ENCODE measurements around the gene ZNF44.
"Not testable (repeated sequence)": the region's sequence is repeated elsewhere in the genome, so short reads cannot be mapped to it uniquely, and the experiment has no call there.

ZNF44 gene

DNA sequence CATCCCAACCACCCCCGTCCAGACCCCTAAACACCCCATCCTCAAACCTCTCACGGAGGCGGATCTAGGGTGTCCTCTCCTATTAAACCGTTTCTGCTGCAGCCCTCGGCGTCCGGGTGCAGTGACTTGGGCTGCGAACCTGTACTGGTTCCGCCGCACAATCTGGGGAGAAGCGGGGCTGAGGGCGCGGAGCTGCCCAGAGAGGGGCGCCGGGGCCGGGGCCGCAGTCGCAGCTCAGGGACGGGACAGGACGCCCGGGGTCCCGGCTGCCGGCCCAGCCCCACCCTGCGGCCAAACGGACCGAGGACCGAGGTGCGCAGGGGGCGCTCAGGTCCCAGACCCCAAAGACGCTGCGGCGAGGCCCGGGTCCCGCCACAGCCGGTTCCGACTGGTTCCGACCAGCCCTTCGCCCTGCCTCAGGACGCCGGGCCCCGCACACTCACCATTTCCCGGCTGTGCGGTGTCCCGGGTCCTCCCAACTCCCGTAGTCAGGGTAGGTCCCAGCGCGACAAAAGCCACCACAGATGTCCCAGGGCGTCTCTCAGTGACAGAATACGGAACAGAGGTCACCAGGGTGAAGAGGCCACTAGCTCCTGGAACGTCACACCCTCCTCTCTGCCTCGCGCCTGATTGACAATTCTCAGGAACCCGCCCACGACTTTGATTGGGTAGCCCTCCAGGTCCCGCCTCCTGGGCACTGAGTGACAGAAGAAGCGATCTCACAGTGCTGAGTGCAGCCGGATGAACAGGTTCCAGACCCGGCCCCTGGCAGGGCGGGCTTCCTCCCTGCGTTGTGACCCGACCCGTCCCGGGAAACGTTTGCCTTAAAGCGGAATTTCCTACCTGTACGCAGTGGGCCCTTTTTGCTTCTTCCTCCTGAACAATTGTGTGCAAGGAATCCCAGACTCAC, at the start of gene ZNF44:
Gene ZNF44 (minus strand): TSS at position 635 of the 910 bp plus-strand sequence. CDS start 189 bp downstream, at position 446.
- peak; percentile 96 for ATAC-seq (replicated peaks; ENCODE audit: extremely low read depth, poor library complexity, severe bottlenecking)
- Mint-ChIP-seq H3K36me3 (ENCODE audit: insufficient read depth) (peaks cover 16% of the 10 kb centered on the region), H3K4me1 (peaks cover 34% of the 10 kb centered on the region), H3K27ac (ENCODE audit: low read depth) (peak within 1 kb of the TSS; percentile 98), H3K27me3 (no peaks in the 10 kb centered on the region), H3K9me3 (no peaks in the 10 kb centered on the region), H3K4me3 (peak within 1 kb of the TSS; percentile 99)
- peak; percentile 87 to 95 for DNase-seq (ENCODE audit: low spot score in 2 of 2)

DNA sequence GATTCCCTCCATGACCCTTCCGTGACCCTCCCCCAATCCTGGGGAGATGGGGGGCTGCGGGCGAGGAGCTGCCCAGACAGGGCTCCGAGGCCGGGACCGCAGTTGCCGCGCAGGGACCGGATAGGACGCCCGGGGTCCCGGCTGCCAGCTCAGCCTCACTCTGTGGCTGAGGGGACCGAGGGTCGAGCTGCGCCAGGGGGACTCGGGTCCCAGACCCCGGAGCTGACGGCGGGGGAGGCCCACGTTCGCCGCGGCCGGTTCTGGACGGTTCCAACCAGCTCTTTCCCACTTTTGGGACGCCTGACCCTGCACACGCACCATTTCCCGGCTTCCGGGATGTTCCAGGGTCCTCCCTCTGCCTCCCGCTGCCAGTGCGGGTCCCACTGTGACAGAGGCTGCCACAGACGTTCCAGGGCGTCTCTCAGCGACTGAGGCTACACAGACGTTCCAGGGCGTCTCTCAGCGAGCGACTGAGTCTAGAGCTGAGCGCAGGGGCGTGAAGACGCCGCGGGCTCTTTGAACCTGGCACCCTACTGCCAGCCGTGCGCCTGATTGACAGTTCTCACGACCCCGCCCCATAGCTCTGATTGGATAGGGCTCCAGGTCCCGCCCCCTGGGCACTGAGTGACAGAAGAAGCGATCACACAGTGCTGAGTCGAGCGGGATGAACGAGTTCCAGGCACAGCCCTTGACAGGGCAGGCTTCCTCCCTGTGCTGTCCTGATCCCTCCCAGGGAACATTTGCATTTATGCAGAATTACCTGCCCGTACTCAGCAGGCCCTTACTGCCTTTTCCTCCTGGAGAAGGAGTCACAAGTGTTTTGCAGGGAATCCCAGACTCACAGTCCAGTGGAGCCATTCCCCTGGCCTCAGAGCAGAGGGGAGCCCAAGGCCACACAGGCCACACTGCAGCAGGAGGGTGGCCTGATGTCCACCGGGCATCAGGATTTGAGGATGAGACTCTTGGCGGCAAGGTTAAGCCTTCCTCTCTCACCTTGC, 38.8 kb upstream of the ZNF44 start, which contains the start of gene ZNF563:
Gene ZNF563 (minus strand): TSS at position 472 of the 998 bp plus-strand sequence. CDS start 151 bp downstream, at position 321.
- H3K9me3 Mint-ChIP-seq: no peaks in the 10 kb centered on the region
- ATAC-seq (replicated peaks; ENCODE audit: extremely low read depth, poor library complexity, severe bottlenecking) (peak; percentile 98), DNase-seq (ENCODE audit: low spot score in 2 of 2) (peak; percentile 92 to 96)
- peak within 1 kb of the TSS; percentile 98 for H3K4me3 Mint-ChIP-seq
- no peaks in the 10 kb centered on the region for H3K27me3 Mint-ChIP-seq
- H3K4me1 Mint-ChIP-seq: peaks cover 29% of the 10 kb centered on the region
- peak within 1 kb of the TSS; percentile 98 for H3K27ac Mint-ChIP-seq (ENCODE audit: low read depth)
- peaks cover 3% of the 10 kb centered on the region for H3K36me3 Mint-ChIP-seq (ENCODE audit: insufficient read depth)

DNA sequence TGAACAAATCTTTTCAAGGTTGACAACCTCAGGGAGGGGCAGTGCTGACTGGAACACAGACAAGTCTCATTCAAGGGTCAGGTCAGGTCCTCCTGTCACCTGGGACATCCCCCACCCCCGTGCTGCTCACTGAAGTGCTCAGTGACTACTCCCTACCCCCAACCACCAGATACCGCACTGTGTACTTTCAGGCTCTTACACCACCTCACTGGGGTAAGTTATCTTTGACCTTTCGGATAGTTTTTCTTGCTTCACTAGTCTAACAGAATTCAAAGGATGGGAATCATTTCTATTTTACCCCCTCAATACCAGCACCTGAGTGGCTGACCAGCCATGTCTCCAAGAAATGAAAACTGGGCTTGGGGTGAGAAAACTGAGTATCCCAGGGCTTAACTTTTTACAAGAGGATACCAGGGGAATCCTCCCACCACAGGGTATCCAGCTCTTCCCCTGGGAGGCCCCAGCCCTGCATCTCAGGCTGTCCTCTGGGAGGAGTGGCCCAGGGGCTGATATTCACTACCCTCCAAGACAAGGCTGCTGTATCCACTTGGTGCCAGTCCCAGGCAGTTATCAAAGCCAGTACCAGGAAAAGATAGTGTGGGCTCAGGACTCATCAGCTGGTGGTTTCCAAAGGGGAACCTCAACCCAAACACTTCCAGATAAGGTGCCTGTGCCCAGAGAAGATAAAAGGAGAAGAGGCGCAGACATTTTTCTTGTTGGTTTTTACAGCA, 36.7 kb upstream of the ZNF44 start:
- H3K27ac Mint-ChIP-seq (ENCODE audit: low read depth): peak overlapping the region; percentile 98
- H3K4me3 Mint-ChIP-seq: peak overlapping the region; percentile 98
- H3K4me1 Mint-ChIP-seq: peaks cover 29% of the 10 kb centered on the region
- H3K9me3 Mint-ChIP-seq: no peaks in the 10 kb centered on the region
- no peak for ATAC-seq (replicated peaks; ENCODE audit: extremely low read depth, poor library complexity, severe bottlenecking)
- H3K27me3 Mint-ChIP-seq: no peaks in the 10 kb centered on the region
- DNase-seq (ENCODE audit: low spot score in 2 of 2): no peak
- peaks cover 3% of the 10 kb centered on the region for H3K36me3 Mint-ChIP-seq (ENCODE audit: insufficient read depth)

DNA sequence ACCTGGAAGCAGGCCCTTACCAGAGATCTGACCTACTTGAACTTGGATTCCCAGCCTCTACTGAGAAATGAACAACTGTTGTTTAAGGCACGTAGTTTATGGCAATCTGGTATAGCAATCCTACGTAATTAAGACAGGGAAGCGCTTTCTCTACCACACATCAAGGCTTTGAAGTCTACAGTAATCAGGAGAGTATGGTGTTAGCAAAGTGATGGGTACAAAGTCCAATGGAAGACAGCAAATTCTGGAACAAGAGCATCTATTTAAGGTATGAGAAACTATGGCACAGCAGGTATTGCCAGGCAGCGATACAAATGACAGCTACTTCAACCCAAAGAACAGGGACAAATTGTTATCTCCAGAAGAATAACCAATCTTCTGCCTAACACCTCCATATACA, 35.7 kb upstream of the ZNF44 start:
- ATAC-seq (replicated peaks; ENCODE audit: extremely low read depth, poor library complexity, severe bottlenecking): no peak
- Mint-ChIP-seq H3K4me3 (no peak overlapping the region), H3K27me3 (no peaks in the 10 kb centered on the region), H3K36me3 (ENCODE audit: insufficient read depth) (peaks cover 3% of the 10 kb centered on the region), H3K27ac (ENCODE audit: low read depth) (no peak overlapping the region), H3K4me1 (peaks cover 29% of the 10 kb centered on the region), H3K9me3 (no peaks in the 10 kb centered on the region)
- no peak for DNase-seq (ENCODE audit: low spot score in 2 of 2)

DNA sequence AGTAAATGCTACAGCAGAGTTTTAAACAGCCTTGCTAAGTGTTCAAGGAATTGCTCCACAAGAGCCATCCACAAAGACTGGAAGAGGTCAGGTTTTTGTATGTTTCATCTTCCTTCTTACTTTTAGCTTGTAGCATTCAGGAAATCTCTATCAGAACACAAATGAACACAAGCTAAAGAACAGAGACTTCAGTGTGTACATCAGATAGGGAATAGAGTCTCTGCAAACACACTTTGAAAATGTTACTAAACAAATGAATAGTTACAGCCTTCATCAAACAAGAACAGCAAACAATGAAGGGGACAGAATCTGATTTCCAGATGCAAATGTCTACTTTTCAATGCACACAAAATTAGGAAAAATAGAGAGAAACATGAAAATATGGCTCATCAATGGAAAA, 31.0 kb upstream of the ZNF44 start:
- Mint-ChIP-seq H3K27me3 (no peaks in the 10 kb centered on the region), H3K4me1 (no peaks in the 10 kb centered on the region), H3K4me3 (no peak overlapping the region), H3K27ac (ENCODE audit: low read depth) (no peak overlapping the region), H3K9me3 (no peaks in the 10 kb centered on the region), H3K36me3 (ENCODE audit: insufficient read depth) (peaks cover 9% of the 10 kb centered on the region)
- ATAC-seq (replicated peaks; ENCODE audit: extremely low read depth, poor library complexity, severe bottlenecking) (no peak), DNase-seq (ENCODE audit: low spot score in 2 of 2) (no peak)

DNA sequence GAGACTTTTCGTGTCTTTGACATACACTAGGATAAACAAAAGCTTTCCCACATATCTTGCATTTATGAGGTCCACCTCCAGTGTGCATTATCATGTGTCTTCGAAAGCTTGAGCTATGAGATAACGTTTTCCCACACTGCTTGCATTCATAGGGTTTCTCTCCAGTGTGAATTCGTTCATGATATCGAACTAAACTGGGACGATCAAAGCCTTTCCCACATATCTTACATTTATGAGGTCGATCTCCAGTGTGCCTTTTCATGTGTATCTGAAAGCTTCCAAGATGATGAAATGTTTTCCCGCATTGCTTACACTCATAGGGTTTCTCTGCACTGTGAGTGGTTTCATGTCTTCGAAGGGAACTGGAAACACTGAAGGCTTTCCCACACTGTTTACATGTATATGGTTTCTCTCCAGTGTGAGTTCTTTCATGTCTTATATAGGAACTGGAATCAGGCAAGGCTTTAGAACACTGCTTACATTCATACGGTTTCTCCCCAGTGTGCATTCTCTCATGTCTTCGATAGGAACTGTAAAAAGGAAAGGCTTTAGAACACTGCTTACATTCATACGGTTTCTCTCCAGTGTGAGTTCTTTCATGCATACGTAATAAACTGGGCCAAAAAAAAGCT, 24.2 kb upstream of the ZNF44 start:
- ATAC-seq (replicated peaks; ENCODE audit: extremely low read depth, poor library complexity, severe bottlenecking) (no peak), DNase-seq (ENCODE audit: low spot score in 2 of 2) (no peak)
- Mint-ChIP-seq H3K27me3 (no peaks in the 10 kb centered on the region), H3K4me1 (no peaks in the 10 kb centered on the region), H3K27ac (ENCODE audit: low read depth) (no peak overlapping the region), H3K36me3 (ENCODE audit: insufficient read depth) (peaks cover 8% of the 10 kb centered on the region), H3K4me3 (no peak overlapping the region), H3K9me3 (peaks cover 20% of the 10 kb centered on the region)

DNA sequence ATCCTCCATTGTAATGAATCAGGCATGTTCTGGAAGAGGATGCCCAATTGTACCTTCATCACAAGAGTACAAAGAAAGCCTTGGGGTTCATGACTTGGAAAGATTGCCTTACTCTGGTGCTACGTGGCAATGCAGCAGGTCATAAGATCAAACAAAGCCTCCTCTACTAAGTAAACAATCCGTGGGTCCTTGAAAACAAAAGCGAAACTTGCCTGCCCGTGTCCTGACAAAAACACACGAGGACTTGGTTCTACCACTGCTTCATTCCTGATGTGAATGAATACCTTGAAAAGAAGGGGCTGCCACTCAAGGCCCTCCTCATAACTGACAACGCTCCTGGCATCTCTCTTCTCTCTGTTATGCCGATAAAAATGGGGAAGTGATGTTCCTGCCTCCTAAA, 19.9 kb upstream of the ZNF44 start:
- DNase-seq (ENCODE audit: low spot score in 2 of 2): no peak
- no peak for ATAC-seq (replicated peaks; ENCODE audit: extremely low read depth, poor library complexity, severe bottlenecking)
- Mint-ChIP-seq H3K9me3 (peaks cover 19% of the 10 kb centered on the region), H3K4me1 (no peaks in the 10 kb centered on the region), H3K36me3 (ENCODE audit: insufficient read depth) (peaks cover 5% of the 10 kb centered on the region), H3K27ac (ENCODE audit: low read depth) (no peak overlapping the region), H3K4me3 (no peak overlapping the region), H3K27me3 (no peaks in the 10 kb centered on the region)

DNA sequence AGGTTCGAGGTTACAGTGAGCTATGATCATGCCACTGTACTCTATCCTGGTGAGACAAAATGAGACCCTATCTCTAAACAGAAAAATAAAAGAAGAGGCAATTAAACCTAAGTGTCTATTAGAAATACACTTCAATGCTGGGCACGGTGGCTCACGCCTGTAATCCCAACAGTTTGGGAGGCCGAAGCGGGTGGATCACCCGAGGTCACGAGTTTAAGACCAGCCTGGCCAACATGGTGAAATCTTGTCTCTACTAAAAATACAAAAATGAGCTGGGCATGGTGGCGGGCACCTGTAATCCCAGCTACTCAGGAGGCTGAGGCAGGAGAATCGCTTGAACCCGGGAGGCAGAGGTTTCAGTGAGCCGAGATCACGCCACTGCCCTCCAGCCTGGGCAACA, 14.2 kb upstream of the ZNF44 start:
- not testable (repeated sequence) for H3K27me3 Mint-ChIP-seq; ATAC-seq (replicated peaks; ENCODE audit: extremely low read depth, poor library complexity, severe bottlenecking); H3K36me3 Mint-ChIP-seq (ENCODE audit: insufficient read depth); H3K4me1 Mint-ChIP-seq; H3K4me3 Mint-ChIP-seq; DNase-seq (ENCODE audit: low spot score in 2 of 2); H3K27ac Mint-ChIP-seq (ENCODE audit: low read depth); H3K9me3 Mint-ChIP-seq

DNA sequence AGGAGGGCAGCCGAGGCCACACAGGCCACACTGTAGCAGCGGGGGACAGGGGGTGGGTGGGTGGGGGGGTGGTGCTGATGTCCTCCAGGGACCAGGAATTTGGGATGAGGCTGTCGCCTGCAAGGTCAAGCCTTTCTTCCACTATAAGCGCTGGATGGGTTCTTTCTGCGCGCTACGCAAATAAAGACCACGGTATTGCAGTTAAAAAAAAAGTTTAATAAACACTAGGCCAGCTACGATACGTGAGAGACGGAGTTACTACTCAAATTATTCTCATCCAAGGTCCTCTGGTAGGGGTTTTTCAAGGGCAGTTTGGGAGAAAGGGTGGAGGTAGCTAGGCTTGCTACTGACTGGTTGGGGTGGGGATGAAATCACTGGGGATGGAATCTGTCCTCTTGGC, 508 bp upstream of the ZNF44 start:
- peaks cover 28% of the 10 kb centered on the region for H3K4me1 Mint-ChIP-seq
- H3K4me3 Mint-ChIP-seq: peak overlapping the region; percentile 99
- ATAC-seq (replicated peaks; ENCODE audit: extremely low read depth, poor library complexity, severe bottlenecking): no peak
- H3K27me3 Mint-ChIP-seq: no peaks in the 10 kb centered on the region
- H3K36me3 Mint-ChIP-seq (ENCODE audit: insufficient read depth): peaks cover 13% of the 10 kb centered on the region
- H3K27ac Mint-ChIP-seq (ENCODE audit: low read depth): peak overlapping the region; percentile 98
- H3K9me3 Mint-ChIP-seq: no peaks in the 10 kb centered on the region
- no peak for DNase-seq (ENCODE audit: low spot score in 2 of 2)

DNA sequence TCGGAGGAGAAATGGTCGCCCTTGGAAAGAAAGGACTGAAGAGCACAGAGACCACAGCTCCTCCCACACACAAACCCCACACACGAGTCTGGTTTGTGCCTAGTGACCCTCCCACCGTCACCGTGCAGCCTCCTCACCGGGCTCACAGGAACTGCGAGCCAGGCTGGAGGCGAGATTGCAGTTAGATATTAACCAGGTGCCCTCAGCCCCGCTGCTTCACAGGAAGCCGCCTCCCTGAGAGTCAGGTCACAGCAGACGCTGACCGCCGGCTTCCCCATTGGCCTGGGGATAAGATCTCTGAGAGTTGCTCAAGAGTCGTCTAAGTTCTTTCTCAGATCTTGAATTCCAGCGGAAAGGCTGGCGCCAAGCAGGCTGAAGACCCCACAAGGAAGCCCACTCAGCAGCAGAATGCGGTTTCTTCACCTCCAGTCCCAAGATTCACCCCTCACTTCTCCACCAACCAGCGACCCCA, 870 bp downstream of the ZNF44 start:
- no peaks in the 10 kb centered on the region for H3K27me3 Mint-ChIP-seq
- peak overlapping the region; percentile 98 for H3K27ac Mint-ChIP-seq (ENCODE audit: low read depth)
- peak; percentile 30 for ATAC-seq (replicated peaks; ENCODE audit: extremely low read depth, poor library complexity, severe bottlenecking)
- peaks cover 21% of the 10 kb centered on the region for H3K36me3 Mint-ChIP-seq (ENCODE audit: insufficient read depth)
- DNase-seq (ENCODE audit: low spot score in 2 of 2): peak; percentile 40 to 51
- peak overlapping the region; percentile 99 for H3K4me3 Mint-ChIP-seq
- H3K4me1 Mint-ChIP-seq: peaks cover 40% of the 10 kb centered on the region
- H3K9me3 Mint-ChIP-seq: no peaks in the 10 kb centered on the region

DNA sequence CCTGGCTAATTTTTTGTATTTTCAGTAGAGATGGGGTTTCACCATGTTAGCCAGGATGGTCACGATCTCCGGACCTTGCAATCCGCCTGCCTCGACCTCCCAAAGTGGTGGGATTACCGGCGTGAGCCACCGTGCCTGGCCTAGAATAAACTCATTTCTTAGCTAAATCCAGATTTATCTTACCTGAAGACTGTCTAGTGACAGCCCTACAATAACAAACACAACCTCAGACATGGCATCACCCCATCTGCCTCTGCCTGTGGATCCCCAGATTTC, 5.0 kb downstream of the ZNF44 start:
- Mint-ChIP-seq H3K27me3 (no peaks in the 10 kb centered on the region), H3K9me3 (no peaks in the 10 kb centered on the region), H3K36me3 (ENCODE audit: insufficient read depth) (peaks cover 20% of the 10 kb centered on the region), H3K4me3 (peak overlapping the region; percentile 55), H3K4me1 (peaks cover 47% of the 10 kb centered on the region), H3K27ac (ENCODE audit: low read depth) (peak overlapping the region; percentile 88)
- no peak for ATAC-seq (replicated peaks; ENCODE audit: extremely low read depth, poor library complexity, severe bottlenecking)
- DNase-seq (ENCODE audit: low spot score in 2 of 2): no peak

All from central memory CD8-positive, alpha-beta T cell (primary cell).